Fibroblast of skin of back (primary cell): ENCODE data around the gene GRM1.

ENCODE experiments used
- DNase-seq: peaks from one replicate; pipeline ENCODE4 v3.0.0-alpha.2; 2013

GRM1 gene

DNA sequence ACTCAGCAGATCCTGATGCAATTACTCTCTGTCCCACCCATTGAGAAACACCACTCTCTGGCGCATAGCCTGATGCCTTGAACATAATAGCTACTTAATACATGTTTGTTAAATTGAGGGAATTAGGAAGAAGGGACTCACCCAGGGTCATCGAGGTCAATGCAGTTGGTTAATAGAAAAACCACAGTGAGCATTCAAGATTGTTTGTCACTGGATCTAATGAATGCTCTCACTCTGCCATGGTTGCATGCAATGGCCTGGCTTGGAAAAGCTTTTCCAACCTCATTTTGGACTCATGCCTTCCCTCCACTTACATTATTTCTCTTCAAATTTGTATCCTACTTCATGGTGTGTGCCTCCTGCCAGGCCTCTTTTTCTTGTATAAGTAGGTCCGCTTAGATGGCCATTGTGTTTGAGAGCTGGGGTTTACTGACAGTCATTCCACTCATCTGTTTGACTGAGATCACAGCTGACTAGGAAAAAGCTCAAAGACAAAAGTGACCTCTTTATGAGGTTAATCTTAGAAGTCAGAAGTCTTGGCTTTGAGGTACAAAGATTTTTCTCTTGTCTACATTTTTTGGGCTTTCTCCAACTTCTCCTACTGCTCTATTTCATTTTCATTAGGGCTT is 360.0 kb downstream of the GRM1 start:
- no peak for DNase-seq

DNA sequence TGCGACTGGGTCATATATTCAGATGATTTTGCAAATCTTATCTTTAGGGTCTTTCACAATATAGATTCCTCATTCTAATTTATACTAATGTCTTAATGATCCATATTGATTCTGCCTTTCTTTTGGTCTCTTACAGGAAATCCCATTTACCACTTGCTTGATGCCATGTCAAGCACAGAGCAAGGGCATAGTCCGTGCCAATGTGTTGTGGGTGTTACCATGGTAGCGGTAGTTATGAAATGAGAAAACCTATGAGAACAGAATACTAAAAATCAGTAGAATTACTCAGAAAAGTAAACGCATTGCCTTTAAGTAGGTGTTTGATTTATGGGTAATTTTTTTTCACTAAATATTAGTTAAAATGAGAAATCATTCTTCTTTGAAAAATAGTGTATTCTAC is 360.9 kb downstream of the GRM1 start:
- no peak for DNase-seq

DNA sequence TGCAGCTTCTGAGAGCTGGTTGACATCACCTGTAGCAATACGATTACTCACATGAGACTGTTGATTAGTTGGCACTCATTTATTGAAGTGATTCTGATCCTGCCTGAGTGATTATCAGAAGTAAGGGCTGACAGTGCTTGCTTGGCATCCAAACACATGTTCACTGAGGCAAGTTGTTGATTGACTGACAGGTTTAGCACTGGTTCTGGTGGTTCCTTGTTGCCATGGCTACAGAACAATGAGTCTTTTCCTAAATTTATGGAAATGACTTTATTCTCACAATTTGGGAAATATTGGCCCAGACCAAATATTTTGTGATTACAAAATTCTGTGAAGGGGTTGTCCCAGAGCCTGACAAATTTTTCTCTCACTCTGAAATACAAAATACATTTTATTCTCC is 368.8 kb downstream of the GRM1 start:
- DNase-seq, result no peak

DNA sequence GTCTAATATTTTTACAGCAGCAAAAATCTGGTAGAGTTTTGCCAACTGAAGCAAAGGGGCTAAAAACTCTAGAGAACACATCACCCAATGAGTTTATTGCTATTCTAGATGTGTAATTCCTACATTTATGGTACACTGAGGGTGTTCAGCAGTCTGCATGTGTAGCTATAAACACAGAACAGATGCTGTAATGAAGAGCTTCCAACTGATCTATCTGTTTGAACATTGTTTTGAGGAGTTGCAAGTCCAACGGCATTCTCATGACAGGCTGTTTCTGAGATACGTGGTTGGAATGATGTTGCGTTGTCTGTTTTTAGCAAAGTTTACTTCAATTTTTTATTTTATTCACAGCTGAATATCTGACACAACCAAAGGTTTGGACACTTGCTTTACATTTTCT is 373.6 kb downstream of the GRM1 start:
- DNase-seq, result no peak

DNA sequence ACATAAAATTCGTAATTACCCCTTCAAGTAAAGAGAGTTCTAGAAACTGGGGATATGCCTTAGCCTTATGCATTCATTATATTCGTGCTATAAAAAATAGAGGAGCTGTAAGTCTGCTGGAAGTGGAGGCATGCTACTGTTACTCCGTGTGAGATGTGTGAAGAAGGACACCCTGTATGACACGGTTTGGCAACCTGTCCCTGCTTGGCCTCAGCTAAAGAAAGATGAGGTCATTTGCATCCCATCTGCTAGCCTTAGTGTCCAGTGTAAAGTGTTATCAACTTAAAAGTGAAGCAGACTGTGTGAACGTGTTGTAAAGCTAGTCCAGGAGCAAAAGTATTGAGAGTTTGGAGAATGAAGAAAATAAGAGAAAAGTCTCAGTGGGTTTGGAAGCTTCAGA is 379.7 kb downstream of the GRM1 start:
- DNase-seq, result no peak

DNA sequence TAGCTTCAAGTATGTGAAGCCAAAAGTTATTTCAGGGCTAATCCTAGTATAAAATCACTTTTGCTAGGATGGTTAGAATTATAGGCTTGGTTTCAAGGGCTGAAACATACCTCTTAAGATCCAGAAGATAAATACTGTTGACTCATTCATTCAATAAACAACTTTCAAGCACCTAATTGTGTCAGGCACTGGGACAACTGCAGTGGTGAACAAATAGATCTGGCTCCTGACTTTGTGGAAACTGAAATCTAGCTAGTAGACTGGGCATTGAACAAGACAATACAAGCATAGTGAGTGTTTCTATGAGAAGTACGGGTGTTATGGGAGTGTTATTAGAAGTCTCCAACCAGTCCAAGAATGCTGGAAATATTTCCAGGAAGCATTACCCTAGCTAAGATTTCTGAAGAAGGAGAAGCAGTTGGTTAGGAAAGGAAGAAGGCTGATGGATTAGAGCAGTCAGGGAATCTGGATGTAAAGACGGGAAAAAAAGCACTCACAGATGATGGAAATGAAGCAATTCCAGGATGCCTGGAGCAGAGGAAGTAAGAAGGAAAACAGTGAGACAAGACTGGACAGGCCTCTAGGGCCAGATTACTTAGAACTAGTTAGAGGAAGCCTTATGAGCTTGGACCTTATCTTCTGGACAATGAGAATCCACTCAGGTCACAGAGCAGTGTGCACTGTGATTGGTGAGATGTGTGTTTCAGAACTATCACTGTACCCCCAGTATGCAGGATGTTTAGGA is 382.2 kb downstream of the GRM1 start:
- no peak for DNase-seq

DNA sequence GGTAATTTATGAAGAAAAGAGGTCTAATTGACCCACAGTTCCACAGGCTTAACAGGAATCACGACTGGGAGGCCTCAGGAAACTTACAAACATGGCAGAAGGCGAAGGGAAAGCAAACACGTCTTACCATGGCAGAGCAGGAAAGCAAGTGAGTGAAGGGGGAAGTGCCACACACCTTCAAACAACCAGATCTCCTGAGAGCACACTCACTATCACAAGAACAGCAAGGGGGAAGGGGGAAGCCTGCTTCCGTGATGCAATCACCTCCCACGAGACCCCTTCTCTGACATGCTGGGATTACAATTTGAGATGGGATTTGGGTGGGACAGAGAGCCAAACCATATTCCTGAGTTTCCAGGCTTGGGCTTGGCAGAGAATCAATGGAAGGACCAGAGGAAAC is 390.7 kb downstream of the GRM1 start:
- no peak for DNase-seq

DNA sequence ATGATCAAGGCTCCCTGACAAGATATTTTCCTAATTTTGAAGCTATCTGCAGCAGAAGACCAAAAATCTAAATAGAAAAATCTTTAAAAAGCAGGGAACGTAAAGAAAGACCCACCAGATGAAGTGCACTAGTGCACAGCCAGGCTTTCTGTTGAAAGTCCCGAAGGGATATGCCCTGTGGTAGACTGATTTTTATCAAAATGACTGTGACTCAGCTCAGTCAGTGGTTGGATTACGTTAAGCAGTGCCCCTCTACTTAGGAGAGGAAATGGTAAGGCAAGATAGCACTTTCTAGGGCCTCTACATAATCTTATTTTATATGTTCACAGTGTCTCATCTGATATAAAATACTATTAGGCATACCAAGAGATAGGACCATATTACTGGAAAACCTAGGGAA is 391.4 kb downstream of the GRM1 start:
- DNase-seq, result no peak

DNA sequence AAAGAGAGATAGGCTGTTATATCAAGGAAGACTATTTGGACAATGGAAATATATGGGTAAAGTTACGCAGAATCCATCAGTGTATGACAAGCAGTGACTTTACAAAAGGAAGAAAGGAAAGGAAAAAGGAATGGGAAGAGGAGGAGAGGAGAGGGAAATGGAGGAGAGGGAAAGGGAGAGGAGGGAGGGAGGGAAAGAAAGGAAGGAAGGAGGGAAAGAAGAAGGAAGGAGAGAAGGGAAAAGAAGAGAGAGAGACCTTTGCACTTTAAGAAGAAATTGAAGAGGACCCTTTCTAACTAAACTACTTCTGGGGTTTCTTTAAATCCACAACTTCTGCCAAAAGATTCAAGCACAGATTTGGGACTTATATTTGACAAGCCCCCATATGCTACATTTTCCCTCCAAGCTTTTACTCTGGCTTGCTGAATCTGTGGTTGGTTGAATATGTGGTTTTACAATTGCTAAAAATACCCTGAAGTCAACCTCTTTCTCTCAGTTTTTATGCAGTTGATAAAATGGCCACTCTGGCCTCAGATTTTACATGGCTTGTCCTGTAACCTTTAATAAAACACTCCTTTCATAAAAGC is 394.0 kb downstream of the GRM1 start:
- DNase-seq, result no peak

DNA sequence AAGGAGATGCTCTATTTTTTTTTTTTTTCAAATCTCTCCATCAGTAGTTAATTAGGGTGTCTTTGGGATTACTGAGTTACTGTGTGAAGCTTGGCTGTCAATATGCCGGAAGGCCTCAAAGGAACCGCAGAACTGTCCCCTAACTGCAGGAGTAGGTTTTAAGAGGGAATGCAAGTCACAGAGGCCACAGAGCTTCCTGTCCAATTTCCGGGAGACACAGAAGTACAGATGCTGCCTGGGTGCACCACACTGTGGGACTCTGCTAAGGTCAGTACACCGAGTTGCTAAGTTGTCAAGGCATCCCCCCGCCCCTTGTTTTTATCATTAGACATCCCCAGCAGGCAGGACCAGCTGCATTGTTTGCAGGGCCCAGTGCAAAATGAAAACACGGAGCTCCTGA is 394.6 kb downstream of the GRM1 start:
- no peak for DNase-seq

DNA sequence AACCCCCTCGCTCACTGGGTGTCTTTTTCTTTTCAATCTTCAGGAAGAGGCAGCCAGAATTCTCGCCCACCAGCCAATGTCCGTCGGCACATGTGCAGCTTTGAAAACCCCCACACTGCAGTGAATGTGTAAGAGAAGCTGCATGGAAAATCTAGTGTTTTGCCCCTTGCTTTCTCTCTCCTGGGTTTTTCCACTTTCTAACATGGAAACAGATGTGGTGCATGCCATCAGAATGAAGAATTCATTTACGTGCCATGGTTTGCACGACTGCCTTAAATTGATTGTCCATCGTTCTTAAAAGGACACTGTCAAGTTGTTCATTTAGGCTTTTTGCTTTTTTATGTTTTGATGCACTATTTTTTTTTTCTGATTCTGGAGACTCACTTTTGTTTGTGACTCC is 397.7 kb downstream of the GRM1 start:
- DNase-seq, result no peak

DNA sequence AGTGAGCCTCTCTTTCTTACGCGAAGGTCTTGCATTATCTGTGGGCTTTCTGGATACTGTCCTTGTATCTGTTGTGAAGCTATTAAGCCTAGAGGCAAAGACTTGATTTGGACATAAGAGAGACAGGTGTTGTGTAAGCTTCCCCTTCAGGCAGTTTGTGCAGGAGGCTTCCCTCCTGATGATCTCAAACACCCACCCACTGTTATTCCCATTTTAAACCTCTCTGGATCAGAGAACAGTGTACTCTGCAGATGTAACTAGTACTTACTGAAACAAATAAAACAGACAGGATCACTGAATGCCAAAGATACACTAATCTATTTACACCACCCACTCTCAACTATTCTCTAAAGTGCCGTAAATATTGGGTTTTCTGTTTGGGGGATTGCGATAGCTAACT is 401.0 kb downstream of the GRM1 start:
- no peak for DNase-seq

DNA sequence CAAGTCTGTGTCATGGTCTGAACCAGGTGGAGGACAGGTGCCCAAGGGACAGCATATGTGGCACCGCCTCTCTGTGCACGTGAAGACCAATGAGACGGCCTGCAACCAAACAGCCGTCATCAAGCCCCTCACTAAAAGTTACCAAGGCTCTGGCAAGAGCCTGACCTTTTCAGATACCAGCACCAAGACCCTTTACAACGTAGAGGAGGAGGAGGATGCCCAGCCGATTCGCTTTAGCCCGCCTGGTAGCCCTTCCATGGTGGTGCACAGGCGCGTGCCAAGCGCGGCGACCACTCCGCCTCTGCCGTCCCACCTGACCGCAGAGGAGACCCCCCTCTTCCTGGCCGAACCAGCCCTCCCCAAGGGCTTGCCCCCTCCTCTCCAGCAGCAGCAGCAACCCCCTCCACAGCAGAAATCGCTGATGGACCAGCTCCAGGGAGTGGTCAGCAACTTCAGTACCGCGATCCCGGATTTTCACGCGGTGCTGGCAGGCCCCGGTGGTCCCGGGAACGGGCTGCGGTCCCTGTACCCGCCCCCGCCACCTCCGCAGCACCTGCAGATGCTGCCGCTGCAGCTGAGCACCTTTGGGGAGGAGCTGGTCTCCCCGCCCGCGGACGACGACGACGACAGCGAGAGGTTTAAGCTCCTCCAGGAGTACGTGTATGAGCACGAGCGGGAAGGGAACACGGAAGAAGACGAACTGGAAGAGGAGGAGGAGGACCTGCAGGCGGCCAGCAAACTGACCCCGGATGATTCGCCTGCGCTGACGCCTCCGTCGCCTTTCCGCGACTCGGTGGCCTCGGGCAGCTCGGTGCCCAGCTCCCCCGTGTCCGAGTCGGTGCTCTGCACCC is 405.2 kb downstream of the GRM1 start:
- peak; percentile 30 for DNase-seq

DNA sequence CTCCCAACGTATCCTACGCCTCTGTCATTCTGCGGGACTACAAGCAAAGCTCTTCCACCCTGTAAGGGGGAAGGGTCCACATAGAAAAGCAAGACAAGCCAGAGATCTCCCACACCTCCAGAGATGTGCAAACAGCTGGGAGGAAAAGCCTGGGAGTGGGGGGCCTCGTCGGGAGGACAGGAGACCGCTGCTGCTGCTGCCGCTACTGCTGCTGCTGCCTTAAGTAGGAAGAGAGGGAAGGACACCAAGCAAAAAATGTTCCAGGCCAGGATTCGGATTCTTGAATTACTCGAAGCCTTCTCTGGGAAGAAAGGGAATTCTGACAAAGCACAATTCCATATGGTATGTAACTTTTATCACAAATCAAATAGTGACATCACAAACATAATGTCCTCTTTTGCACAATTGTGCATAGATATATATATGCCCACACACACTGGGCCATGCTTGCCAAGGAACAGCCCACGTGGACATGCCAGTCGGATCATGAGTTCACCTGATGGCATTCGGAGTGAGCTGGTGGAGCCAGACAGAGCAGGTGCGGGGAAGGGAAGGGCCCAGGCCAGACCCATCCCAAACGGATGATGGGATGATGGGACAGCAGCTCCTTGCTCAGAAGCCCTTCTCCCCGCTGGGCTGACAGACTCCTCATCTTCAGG is 406.0 kb downstream of the GRM1 start:
- no peak for DNase-seq

DNA sequence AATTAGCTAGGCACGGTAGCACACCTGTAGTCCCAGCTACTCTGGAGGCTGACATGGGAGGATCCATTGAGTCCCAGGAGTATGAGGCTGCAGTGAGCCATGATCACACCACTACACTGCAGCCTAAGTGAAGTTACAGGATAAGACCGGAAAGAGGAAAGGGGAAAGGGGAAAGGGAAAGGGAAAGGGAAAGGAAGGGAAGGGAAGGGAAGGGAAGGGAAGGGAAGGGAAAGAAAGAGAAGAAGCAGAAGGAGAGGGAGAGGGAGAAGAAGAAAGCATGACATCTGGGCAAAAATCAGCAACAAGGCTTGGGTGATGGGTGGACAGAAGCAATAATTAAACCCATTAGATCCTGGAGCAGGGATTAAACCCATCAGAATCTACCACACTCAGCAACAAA is 413.0 kb downstream of the GRM1 start:
- DNase-seq, result no peak

DNA sequence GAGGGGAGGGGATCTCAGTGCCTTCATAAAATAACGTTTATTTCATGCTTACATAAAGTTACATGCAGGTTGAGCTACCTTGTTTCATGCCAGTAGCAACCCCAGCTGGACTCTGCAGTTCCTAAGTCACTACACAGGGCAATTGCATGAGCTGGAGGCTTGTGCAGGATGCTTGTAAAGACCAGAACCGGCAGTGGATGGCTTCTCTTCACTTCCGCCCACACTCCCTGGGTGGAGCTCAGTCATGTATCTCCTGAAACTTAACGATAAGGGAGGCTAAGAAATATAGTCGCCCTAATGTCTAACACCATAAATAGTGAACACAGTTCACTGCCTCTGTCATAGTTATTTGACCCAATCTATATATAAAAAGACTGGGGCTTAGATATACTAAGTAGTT is 415.3 kb downstream of the GRM1 start:
- no peak for DNase-seq

DNA sequence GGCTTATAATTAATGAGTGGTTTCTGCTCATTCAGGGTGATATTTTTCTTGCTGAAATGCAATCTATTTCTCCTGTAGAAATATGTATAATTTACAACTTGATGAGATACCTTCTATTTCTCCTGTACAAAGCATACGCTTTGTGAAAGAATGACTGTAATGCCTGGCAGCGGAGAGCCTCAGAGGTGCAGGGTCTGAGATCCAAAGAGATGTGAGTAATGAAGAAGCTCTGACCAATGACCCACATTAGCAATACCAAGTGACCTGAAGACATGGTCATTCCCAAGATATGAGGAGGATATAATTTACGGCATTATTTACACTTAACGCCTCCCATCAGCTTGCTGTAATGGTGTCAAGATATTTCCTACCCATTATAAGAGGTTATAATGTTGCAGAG is 416.4 kb downstream of the GRM1 start:
- DNase-seq, result no peak

DNA sequence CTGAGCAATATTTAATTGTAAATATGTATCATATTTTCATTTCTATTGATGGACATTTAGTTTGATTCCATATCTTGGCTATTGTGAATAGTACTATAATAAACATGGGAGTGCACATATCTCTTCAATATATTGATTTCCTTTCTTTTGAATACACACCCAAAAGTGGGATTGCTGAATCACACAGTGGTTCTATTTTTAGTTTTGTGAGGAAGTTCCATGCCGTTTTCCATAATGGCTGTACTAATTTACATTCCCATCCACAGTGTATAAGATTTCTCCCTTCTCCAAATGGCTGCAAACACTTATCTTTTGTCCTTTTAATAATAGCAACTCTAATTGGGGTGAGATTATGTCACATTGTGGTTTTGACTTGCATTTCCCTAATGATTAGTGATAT is 428.0 kb downstream of the GRM1 start:
- DNase-seq, result no peak

DNA sequence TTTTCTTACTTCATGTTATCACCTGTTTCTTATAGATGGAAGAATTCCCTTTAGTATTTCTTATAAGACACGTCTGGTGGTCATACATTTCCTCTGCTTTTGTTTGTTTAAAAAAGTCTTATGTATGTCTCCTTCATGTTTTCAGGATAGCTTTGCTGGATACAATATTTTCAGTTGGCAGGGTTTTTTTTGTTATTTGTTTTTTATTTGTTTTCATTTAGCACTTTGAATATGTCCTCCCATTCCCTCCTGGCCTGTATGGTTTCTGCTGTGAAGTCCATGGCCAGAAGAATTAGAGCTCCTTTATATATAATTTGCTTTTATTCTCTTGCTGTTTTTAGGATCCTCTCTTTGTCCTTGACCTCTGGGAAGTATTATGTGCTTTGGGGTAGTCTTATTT is 432.1 kb downstream of the GRM1 start:
- DNase-seq, result no peak

DNA sequence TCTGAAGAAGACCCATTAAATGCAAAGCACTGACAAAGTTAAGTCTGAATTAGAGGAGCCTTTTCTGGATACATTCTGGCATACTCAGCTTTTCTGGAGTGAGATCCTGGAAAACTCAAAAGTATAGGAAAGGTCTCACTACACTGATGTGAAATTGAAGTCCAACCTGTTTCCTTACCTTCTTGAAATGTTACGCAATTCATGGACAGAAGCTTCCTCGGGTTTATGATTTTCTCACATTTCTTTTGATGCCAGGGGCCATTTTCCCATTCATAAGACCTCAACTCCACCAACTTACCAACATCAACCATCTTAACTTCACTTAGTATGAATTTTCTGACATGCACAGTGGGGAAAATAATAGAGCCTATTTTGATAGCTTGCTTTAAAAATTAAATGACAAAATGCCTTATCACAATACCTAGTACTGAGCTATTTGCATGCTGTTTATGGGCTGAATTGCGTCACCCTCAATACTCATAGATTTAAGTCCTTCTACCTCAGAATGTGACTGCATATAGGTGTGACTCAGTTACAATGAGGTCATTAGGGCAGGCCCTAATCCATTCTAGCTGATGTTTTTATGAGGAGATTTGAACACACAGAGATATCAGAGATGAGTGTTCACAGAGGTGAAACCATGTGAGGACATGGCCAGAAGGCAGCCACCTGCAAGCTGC is 441.4 kb downstream of the GRM1 start:
- no peak for DNase-seq

DNA sequence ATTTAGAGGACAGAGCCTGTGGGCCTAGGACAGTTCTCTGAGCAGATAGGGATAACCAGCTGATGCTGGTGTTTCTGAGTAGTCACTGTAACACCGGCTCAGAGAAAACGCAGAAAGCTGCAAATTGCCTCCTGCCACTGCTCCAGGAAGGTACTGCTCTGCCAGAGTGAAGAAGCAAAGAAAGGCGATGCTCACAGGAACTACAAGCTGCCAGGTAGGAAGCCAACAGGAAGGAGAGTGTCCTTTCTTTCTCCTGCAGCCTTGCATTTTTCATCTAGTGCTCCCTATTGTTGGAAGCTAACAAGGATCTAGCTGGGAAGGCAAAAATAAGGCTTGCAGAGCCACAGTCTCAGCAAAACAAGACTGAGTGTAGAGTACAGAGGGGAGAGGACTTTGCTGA is 444.1 kb downstream of the GRM1 start:
- DNase-seq, result no peak

DNA sequence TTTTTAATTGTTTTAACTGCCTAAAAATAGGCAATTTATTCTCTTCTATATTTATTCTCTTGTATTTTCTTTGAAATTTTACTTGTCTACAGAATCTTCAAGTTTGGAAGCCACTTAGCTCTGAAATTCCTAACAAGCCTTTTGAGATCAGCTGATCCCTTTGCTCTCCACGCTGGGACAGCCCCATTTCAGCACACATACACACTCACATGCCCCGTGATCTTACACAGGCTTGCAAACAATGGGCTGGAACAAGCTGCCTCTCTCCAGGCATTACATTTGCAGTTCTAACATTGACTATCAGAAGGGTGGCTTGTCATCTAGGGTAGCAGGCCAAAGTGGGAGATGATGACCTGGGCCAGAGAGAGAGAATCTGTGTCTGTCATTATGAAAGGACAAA is 452.7 kb downstream of the GRM1 start:
- DNase-seq, result no peak
